ENCODE results near the gene KLHDC4.

Gene KLHDC4

GRCh38 chr16:87698676-87699199 is 67.0 kb downstream of the KLHDC4 start:
- Histone ChIP-seq H4K20me1 (ENCODE audit: insufficient read depth) (no peaks in the 10 kb centered on the region), H2AFZ (ENCODE audit: low read depth) (no peak overlapping the region), H3K4me1 (ENCODE audit: low read depth, poor library complexity, severe bottlenecking) (no peaks in the 10 kb centered on the region), H3K79me2 (ENCODE audit: insufficient read depth, low read depth) (no peaks in the 10 kb centered on the region), H3K27me3 (ENCODE audit: insufficient read depth, low read depth) (no peaks in the 10 kb centered on the region), H3K36me3 (ENCODE audit: insufficient read depth) (no peaks in the 10 kb centered on the region; the same call in 1 of the 2 replicates), H3K9ac (no peak overlapping the region), H3K4me3 (IDR thresholded peaks at IDR 0.05; ENCODE audit: insufficient read depth, low read depth, low read length) (no peak overlapping the region), H3K4me2 (no peak overlapping the region), H3K27ac (no peak overlapping the region)
- no peak for TF ChIP-seq CTCF (conservative IDR thresholded peaks at IDR 0.05; ENCODE audit: low read depth, low read length)

- H3K27ac ChIP-seq, result no peak overlapping the region
- H3K36me3 ChIP-seq (ENCODE audit: insufficient read depth), result no peaks in the 10 kb centered on the region; the same call in 1 of the 2 replicates
- H3K79me2 ChIP-seq (ENCODE audit: insufficient read depth, low read depth), result no peaks in the 10 kb centered on the region
- H3K4me2 ChIP-seq, result no peak overlapping the region
- no peaks in the 10 kb centered on the region for H4K20me1 ChIP-seq (ENCODE audit: insufficient read depth)
- no peak overlapping the region for H3K9ac ChIP-seq
- H3K27me3 ChIP-seq (ENCODE audit: insufficient read depth, low read depth), result no peaks in the 10 kb centered on the region
- H2AFZ ChIP-seq (ENCODE audit: low read depth), result no peak overlapping the region
- no peaks in the 10 kb centered on the region for H3K4me1 ChIP-seq (ENCODE audit: low read depth, poor library complexity, severe bottlenecking)
- H3K4me3 ChIP-seq (IDR thresholded peaks at IDR 0.05; ENCODE audit: insufficient read depth, low read depth, low read length), result no peak overlapping the region
- TF ChIP-seq CTCF (conservative IDR thresholded peaks at IDR 0.05; ENCODE audit: low read depth, low read length), result no peak
Observed at GRCh38 chr16:87698241-87698640, 67.5 kb downstream of the KLHDC4 start.

GRCh38 chr16:87697792-87698191 is 68.0 kb downstream of the KLHDC4 start:
- no peaks in the 10 kb centered on the region; the same call in 1 of the 2 replicates for H3K36me3 ChIP-seq (ENCODE audit: insufficient read depth)

GRCh38 chr16:87697256-87697655 is 68.5 kb downstream of the KLHDC4 start:
- Histone ChIP-seq H3K79me2 (ENCODE audit: insufficient read depth, low read depth) (no peaks in the 10 kb centered on the region), H4K20me1 (ENCODE audit: insufficient read depth) (no peaks in the 10 kb centered on the region), H3K4me2 (no peak overlapping the region), H3K4me3 (IDR thresholded peaks at IDR 0.05; ENCODE audit: insufficient read depth, low read depth, low read length) (no peak overlapping the region), H3K27ac (no peak overlapping the region), H3K9ac (no peak overlapping the region), H3K27me3 (ENCODE audit: insufficient read depth, low read depth) (no peaks in the 10 kb centered on the region), H3K36me3 (ENCODE audit: insufficient read depth) (no peaks in the 10 kb centered on the region), H2AFZ (ENCODE audit: low read depth) (no peak overlapping the region), H3K4me1 (ENCODE audit: low read depth, poor library complexity, severe bottlenecking) (no peaks in the 10 kb centered on the region)
- no peak for TF ChIP-seq CTCF (conservative IDR thresholded peaks at IDR 0.05; ENCODE audit: low read depth, low read length)

More at GRCh38 chr16:87697792-87698191, 68.0 kb downstream of the KLHDC4 start:
- Histone ChIP-seq H3K27me3 (ENCODE audit: insufficient read depth, low read depth) (no peaks in the 10 kb centered on the region), H4K20me1 (ENCODE audit: insufficient read depth) (no peaks in the 10 kb centered on the region), H3K9ac (no peak overlapping the region), H3K4me2 (no peak overlapping the region), H3K27ac (no peak overlapping the region), H2AFZ (ENCODE audit: low read depth) (no peak overlapping the region), H3K79me2 (ENCODE audit: insufficient read depth, low read depth) (no peaks in the 10 kb centered on the region), H3K4me1 (ENCODE audit: low read depth, poor library complexity, severe bottlenecking) (no peaks in the 10 kb centered on the region), H3K4me3 (IDR thresholded peaks at IDR 0.05; ENCODE audit: insufficient read depth, low read depth, low read length) (no peak overlapping the region)
- no peak for TF ChIP-seq CTCF (conservative IDR thresholded peaks at IDR 0.05; ENCODE audit: low read depth, low read length)

Data from KMS-11 (cell line).